CD4-positive, CD25-positive, alpha-beta regulatory T cell (primary cell): ENCODE results near the gene HRH2. TPM values are rescaled to one million over a fixed set of nuclear protein-coding genes. Genes with fewer than 3 reads are reported as not detected.
"Not testable (repeated sequence)": the region's sequence is repeated elsewhere in the genome, so short reads cannot be mapped to it uniquely, and the experiment has no call there.

Source experiments
- ATAC-seq, 2 donors: fragments of 150-1000 bp; cut with Tn5 transposase; one replicate each; pipeline ENCODE4 v1.10.0; 2021; ENCODE audit warnings: low read depth in 2 of 2, moderate number of reproducible peaks in 2 of 2, moderate library complexity in 1 of 2
- DNase-seq, 3 donors: peaks; one replicate each; pipeline versions ENCODE4 v3.0.0 to v3.0.0-alpha.2; 2012 to 2022; ENCODE audit warnings: mixed read lengths in 1 of 3
- H3K27ac ChIP-seq: one replicate; pipeline ENCODE4 v1.7.0; 2013; ENCODE audit warnings: mild to moderate bottlenecking, low read length; ENCODE audit not compliant: insufficient read depth, poor library complexity, severe bottlenecking
- H3K27me3 ChIP-seq: one replicate; pipeline ENCODE4 v1.7.0; 2013; ENCODE audit warnings: low read length; ENCODE audit not compliant: control insufficient read depth, insufficient read depth
- H3K36me3 ChIP-seq: one replicate; pipeline ENCODE4 v1.7.0; 2013; ENCODE audit warnings: mild to moderate bottlenecking, low read length, moderate library complexity; ENCODE audit not compliant: control insufficient read depth, insufficient read depth
- H3K4me1 ChIP-seq: 2 replicates; pipeline ENCODE4 v1.7.0; 2013; ENCODE audit warnings: mild to moderate bottlenecking, low read length; ENCODE audit not compliant: insufficient read depth, control insufficient read depth, poor library complexity, severe bottlenecking
- H3K4me3 ChIP-seq: one replicate; pipeline ENCODE4 v1.7.0; 2013; ENCODE audit warnings: low read depth, mild to moderate bottlenecking, low read length, moderate library complexity
- H3K9me3 ChIP-seq, 2 experiments: 1 replicate in 1 of 2; 2 replicates in 1 of 2; pipeline ENCODE4 v1.7.0; 2013; ENCODE audit warnings: low read length in 2 of 2, mild to moderate bottlenecking in 1 of 2, moderate library complexity in 1 of 2; ENCODE audit not compliant: control insufficient read depth in 2 of 2
- H3K27ac Mint-ChIP-seq, 3 donors: one replicate each; pipeline ENCODE4 v1.8.0; 2020 to 2022; ENCODE audit warnings: mild to moderate bottlenecking in 3 of 3, mixed read lengths in 3 of 3, moderate library complexity in 2 of 3
- H3K27me3 Mint-ChIP-seq: one replicate; pipeline ENCODE4 v1.8.0; 2022; ENCODE audit warnings: mild to moderate bottlenecking, mixed read lengths
- H3K36me3 Mint-ChIP-seq: one replicate; pipeline ENCODE4 v1.8.0; 2020; ENCODE audit warnings: mixed read lengths
- H3K4me1 Mint-ChIP-seq, 4 donors: one replicate each; pipeline ENCODE4 v1.8.0; 2020 to 2022; ENCODE audit warnings: mixed read lengths in 4 of 4, mild to moderate bottlenecking in 1 of 4
- H3K4me3 Mint-ChIP-seq, 4 donors: one replicate each; pipeline ENCODE4 v1.8.0; 2020 to 2022; ENCODE audit warnings: mild to moderate bottlenecking in 4 of 4, mixed read lengths in 4 of 4, moderate library complexity in 3 of 4
- H3K9me3 Mint-ChIP-seq, 7 donors: one replicate each; pipeline ENCODE4 v1.8.0; 2020 to 2022; ENCODE audit warnings: mixed read lengths in 7 of 7, mild to moderate bottlenecking in 3 of 7, moderate library complexity in 2 of 7
- polyA plus RNA-seq, 4 donors: library from polyadenylated mRNA; unstranded; fragments of 300-500 nt; fragmentation: Illumina TruSeq; gene quantifications; one replicate each; pipeline ENCODE4 v1.2.3, GENCODE V29; 2021
- total RNA-seq: library from RNA; stranded (reverse); gene quantifications from one replicate; pipeline ENCODE4 v1.2.3, GENCODE V29; 2022

HRH2 gene
- total and polyA plus RNA-seq, 5 donors from 2014 or later: 1.6 to 7.0 (median 2.1) TPM

DNA sequence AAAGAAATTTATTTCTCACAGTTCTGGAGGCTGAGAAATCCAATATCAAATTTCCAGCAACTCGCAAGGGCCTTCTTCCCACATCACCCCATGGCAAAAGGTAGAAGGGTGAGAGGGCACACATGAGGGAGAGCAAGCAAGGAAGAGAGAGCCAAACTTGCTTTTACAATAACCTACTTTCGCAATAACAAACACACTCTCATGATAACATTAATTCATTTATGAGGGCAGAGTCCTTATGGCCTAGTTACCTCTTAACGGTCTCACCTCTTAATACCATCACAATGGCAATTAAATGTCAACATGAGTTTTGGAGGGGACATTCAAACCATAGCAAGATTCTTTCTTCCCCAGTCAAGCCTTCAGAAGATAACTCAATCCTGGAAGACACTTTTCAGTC is 11.6 kb upstream of the HRH2 start:
- H3K4me3 Mint-ChIP-seq: no peak overlapping the region
- Histone ChIP-seq H3K4me1 (peaks cover 17% of the 10 kb centered on the region), H3K27ac (no peak overlapping the region), H3K9me3 (peaks cover 11 to 16% of the 10 kb centered on the region in 2 experiments), H3K36me3 (no peaks in the 10 kb centered on the region), H3K27me3 (no peaks in the 10 kb centered on the region), H3K4me3 (no peak overlapping the region)
- H3K9me3 Mint-ChIP-seq: peaks cover 0 to 27% (median 8%) of the 10 kb centered on the region in 7 donors
- no peaks in the 10 kb centered on the region for H3K27me3 Mint-ChIP-seq
- H3K4me1 Mint-ChIP-seq: peaks cover 3 to 21% (median 12%) of the 10 kb centered on the region in 4 donors
- H3K27ac Mint-ChIP-seq: no peak overlapping the region
- ATAC-seq (no peak), DNase-seq (no peak)
- H3K36me3 Mint-ChIP-seq: peaks cover 10% of the 10 kb centered on the region

DNA sequence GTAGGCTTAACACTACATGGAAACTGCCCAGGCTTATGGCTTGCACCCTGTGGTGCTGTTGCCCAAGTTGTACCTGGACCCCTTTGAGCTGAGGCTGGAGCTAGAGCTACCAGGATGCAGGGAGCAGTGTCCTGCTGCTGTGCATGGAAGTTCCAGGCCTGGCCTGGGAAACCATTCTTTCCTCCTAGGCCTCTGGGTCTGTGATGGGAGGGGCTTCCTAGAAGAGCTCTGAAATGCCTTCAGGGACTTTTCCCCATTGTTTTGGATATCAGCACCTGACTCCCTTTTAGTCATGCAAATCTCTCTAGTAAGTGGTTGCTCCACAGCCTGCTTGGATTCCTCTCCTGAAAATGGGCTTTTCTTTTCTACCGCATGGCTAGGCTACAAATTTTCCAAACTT is 7.9 kb upstream of the HRH2 start:
- Mint-ChIP-seq H3K4me3 (no peak overlapping the region), H3K27ac (peak overlapping the region in 1 of 3 donors; percentile 92), H3K4me1 (peaks cover 25 to 58% (median 47%) of the 10 kb centered on the region in 4 donors), H3K36me3 (peaks cover 12% of the 10 kb centered on the region), H3K9me3 (peaks cover 0 to 28% (median 8%) of the 10 kb centered on the region in 7 donors), H3K27me3 (no peaks in the 10 kb centered on the region)
- Histone ChIP-seq H3K27me3 (no peaks in the 10 kb centered on the region), H3K36me3 (no peaks in the 10 kb centered on the region), H3K27ac (no peak overlapping the region), H3K4me1 (peaks cover 54% of the 10 kb centered on the region), H3K4me3 (no peak overlapping the region), H3K9me3 (peaks cover 11 to 16% of the 10 kb centered on the region in 2 experiments)
- ATAC-seq: no peak
- no peak for DNase-seq

DNA sequence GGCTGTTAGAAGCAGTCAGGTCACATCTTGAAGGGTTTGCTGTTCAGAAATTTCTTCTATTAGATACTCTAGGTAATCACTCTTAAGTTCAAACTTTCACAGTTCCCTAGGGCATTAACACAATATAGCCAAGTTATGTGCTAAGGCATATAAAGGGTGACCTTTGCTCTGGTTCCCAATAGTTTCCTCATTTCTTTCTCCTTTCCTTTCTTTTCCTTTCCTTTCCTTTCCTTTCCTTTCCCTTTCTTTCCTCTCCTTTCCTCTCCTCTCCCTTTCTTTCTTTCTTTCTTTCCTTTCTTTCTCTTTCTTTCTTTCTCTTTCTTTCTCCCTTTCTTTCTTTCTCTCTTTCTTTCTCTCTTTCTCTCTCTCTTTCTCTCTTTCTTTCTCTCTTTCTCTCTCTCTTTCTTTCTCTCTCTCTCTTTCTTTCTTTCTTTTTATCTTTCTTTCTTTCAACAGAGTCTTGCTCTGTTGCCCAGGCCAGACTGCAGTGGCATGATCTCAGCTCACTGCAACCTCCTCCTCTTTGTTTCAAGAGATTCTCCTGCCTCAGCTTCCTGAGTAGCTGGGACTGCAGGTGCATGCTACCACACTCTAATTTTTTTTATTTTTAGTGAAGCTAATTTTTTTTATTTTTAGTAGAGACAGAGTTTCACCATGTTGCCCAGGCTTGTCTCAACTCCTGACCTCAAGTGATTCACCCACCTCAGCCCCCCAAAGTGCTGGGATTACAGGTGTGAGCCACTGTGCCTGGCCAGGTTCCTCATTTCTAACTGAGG is 7.3 kb upstream of the HRH2 start:
- not testable (repeated sequence) for H3K4me3 ChIP-seq, H3K27me3 ChIP-seq, H3K27me3 Mint-ChIP-seq, H3K36me3 ChIP-seq, ATAC-seq, H3K27ac ChIP-seq
- peaks cover 60% of the 10 kb centered on the region for H3K4me1 ChIP-seq
- H3K9me3 Mint-ChIP-seq: peaks cover 0 to 28% (median 8%) of the 10 kb centered on the region in 7 donors
- peaks cover 12% of the 10 kb centered on the region for H3K36me3 Mint-ChIP-seq
- peak overlapping the region in 3 of 4 donors; percentile 28 to 84 (median 42) for H3K4me3 Mint-ChIP-seq
- peak overlapping the region; percentile 87 to 95 (median 92) for H3K27ac Mint-ChIP-seq
- peaks cover 32 to 64% (median 54%) of the 10 kb centered on the region in 4 donors for H3K4me1 Mint-ChIP-seq
- peak in 1 of 3 donors; percentile 34 for DNase-seq
- peaks cover 11 to 16% of the 10 kb centered on the region in 2 experiments for H3K9me3 ChIP-seq

DNA sequence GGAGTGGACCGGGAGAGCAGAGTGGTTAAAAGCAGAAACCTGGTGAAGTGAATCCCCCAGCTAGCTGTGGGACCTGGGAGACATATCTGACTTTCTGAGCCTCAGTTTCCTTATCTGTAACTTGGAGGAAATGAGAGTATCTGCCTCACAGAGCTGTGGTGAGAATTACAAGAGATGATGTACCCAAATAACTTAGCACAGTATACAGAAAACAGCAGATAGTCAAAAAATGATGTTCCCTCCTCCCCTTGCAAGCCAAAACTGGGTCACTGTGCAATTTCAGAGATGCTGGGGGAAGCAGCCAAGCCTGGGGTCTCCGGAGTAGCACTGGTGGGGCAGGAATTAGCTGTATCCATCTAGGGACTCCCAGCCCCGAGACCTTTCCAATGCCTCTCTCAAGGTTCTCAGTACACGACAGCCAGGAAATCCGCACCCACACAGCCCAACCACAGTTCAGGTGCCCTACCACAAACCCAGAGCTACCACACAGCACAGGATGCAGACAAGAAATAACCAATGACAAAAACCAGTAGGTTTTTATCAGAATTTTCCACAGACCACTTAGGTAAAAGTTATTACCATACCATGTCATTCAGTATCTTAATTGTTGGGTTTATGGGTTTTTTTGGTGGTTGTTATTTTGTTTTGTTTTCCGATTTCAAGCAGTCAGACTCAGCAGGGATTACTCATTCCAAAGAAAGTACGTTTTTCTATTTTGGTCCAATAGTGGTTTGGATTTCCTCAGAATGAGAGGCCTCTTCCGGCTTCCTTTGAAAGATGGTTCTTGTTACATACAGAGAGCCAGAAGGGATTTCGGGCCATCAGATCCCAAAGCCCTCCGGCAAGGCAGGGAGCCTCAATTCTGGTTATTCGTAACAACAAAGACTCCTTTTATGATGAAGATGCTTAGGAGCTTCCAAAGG is 4.9 kb upstream of the HRH2 start:
- Mint-ChIP-seq H3K27ac (peak overlapping the region; percentile 82 to 92 (median 89)), H3K36me3 (peaks cover 12% of the 10 kb centered on the region), H3K27me3 (no peaks in the 10 kb centered on the region), H3K9me3 (peaks cover 0 to 22% (median 6%) of the 10 kb centered on the region in 7 donors), H3K4me1 (peaks cover 34 to 78% (median 68%) of the 10 kb centered on the region in 4 donors), H3K4me3 (peak overlapping the region; percentile 83 to 86 (median 84))
- Histone ChIP-seq H3K4me3 (peak overlapping the region; percentile 74), H3K27me3 (no peaks in the 10 kb centered on the region), H3K36me3 (no peaks in the 10 kb centered on the region), H3K9me3 (peaks cover 11 to 16% of the 10 kb centered on the region in 2 experiments), H3K27ac (peak overlapping the region; percentile 67), H3K4me1 (peaks cover 78% of the 10 kb centered on the region)
- peak; percentile 40 to 90 (median 74) for DNase-seq
- ATAC-seq: peak; percentile 81 to 90

DNA sequence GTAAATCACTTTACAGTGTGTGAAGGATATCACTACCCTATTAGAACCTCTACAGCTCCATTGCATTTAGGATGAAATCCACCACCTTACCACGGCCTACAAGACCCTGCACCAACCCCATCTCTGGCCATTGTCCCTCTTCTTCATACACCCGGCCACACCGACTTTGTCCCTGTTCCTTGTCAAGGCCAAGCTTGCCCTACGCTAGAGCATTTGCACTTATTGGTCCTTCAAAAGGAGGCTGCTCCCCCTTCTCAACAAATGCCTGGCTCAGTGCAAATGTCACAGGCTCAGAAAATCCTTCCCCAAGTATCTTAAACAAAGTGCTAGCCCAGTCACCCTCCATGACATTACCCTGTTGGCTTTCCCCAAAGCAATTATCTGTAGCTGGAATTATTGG is 4.1 kb upstream of the HRH2 start:
- Mint-ChIP-seq H3K4me3 (peak overlapping the region; percentile 24 to 86 (median 84)), H3K9me3 (peaks cover 0 to 19% (median 3%) of the 10 kb centered on the region in 7 donors), H3K27me3 (no peaks in the 10 kb centered on the region), H3K27ac (peak overlapping the region; percentile 82 to 92 (median 89)), H3K36me3 (peaks cover 9% of the 10 kb centered on the region), H3K4me1 (peaks cover 34 to 81% (median 68%) of the 10 kb centered on the region in 4 donors)
- Histone ChIP-seq H3K4me3 (peak overlapping the region; percentile 74), H3K4me1 (peaks cover 85% of the 10 kb centered on the region), H3K9me3 (peaks cover 11 to 16% of the 10 kb centered on the region in 2 experiments), H3K27ac (peak overlapping the region; percentile 67), H3K36me3 (no peaks in the 10 kb centered on the region), H3K27me3 (no peaks in the 10 kb centered on the region)
- DNase-seq (no peak), ATAC-seq (no peak)

DNA sequence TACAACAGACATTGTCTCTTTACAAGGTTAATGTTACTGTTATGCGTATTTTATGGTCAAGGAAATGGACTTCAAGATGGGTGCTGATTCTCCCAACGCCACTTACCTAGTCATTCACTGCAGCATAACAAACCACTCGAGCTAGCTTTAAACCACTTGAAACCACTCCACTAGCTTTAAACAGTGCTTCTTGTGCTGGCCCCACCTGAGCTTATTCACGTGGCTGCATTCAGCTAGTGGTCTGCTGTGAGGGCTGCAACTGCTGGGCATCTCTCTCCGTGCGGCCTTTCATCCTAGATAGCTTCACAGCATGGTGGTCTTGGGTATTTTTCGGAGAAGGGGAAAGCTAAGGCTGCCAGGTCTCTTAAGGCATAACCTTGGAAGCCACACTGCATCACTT is 3.5 kb upstream of the HRH2 start:
- Mint-ChIP-seq H3K27ac (peak overlapping the region; percentile 57 to 92 (median 89)), H3K9me3 (peaks cover 0 to 13% (median 2%) of the 10 kb centered on the region in 7 donors), H3K4me3 (peak overlapping the region; percentile 56 to 86 (median 84)), H3K4me1 (peaks cover 34 to 86% (median 71%) of the 10 kb centered on the region in 4 donors), H3K27me3 (no peaks in the 10 kb centered on the region), H3K36me3 (peaks cover 5% of the 10 kb centered on the region)
- no peak overlapping the region for H3K4me3 ChIP-seq
- H3K27me3 ChIP-seq: no peaks in the 10 kb centered on the region
- DNase-seq (no peak), ATAC-seq (no peak)
- no peaks in the 10 kb centered on the region for H3K36me3 ChIP-seq
- H3K27ac ChIP-seq: peak overlapping the region; percentile 28
- peaks cover 9 to 10% of the 10 kb centered on the region in 2 experiments for H3K9me3 ChIP-seq
- peaks cover 91% of the 10 kb centered on the region for H3K4me1 ChIP-seq

DNA sequence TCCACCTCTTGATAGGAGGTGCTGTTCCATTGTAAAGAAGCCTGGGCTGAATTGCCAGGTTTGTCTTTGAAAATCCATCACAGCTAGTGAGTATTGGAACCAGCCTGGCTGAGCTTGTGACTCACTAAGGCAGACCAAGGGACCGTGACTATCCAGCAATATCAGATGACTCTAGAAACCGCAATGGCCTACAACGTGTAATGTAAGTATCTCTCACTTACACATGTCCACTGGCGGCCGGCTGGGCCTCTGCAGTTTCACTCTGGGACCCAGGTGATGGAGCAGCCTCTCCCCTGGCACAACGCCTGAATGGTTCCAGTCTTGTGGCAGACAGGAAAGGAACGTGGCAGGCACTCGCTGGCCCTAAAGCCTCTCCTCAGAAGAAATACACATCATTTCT is 3.1 kb upstream of the HRH2 start:
- Histone ChIP-seq H3K9me3 (peaks cover 5 to 7% of the 10 kb centered on the region in 2 experiments), H3K4me1 (peaks cover 91% of the 10 kb centered on the region), H3K27me3 (no peaks in the 10 kb centered on the region), H3K4me3 (no peak overlapping the region), H3K27ac (no peak overlapping the region), H3K36me3 (no peaks in the 10 kb centered on the region)
- peaks cover 34 to 91% (median 75%) of the 10 kb centered on the region in 4 donors for H3K4me1 Mint-ChIP-seq
- no peak for DNase-seq
- ATAC-seq: no peak
- peak overlapping the region in 3 of 4 donors; percentile 55 to 84 (median 83) for H3K4me3 Mint-ChIP-seq
- H3K9me3 Mint-ChIP-seq: peaks cover 0 to 11% (median 2%) of the 10 kb centered on the region in 7 donors
- peaks cover 5% of the 10 kb centered on the region for H3K36me3 Mint-ChIP-seq
- H3K27me3 Mint-ChIP-seq: no peaks in the 10 kb centered on the region
- H3K27ac Mint-ChIP-seq: peak overlapping the region in 2 of 3 donors; percentile 72 to 92
